Measurements from ENCODE around the gene ABLIM3. TPM values are rescaled to one million over a fixed set of nuclear protein-coding genes. Genes with fewer than 3 reads are reported as not detected.

The ABLIM3 gene
- total RNA-seq, 1 experiment from 2014 or later, result 14.3 TPM

GRCh38 chr5:149235841-149236240 is 94.5 kb downstream of the ABLIM3 start:
- Histone ChIP-seq H3K4me1 (ENCODE audit: control insufficient read depth in 1 of 2, insufficient read depth in 2 of 2, low read length in 2 of 2) (no peaks in the 10 kb centered on the region), H3K27ac (ENCODE audit: low read depth, low read length) (no peak overlapping the region), H3K4me2 (ENCODE audit: low read length) (no peak overlapping the region), H3K9me3 (ENCODE audit: control insufficient read depth in 1 of 2, insufficient read depth in 1 of 2, low read depth in 1 of 2, low read length in 2 of 2) (no peaks in the 10 kb centered on the region), H4K20me1 (ENCODE audit: insufficient read depth) (no peaks in the 10 kb centered on the region), H3K9me2 (ENCODE audit: insufficient read depth) (no peaks in the 10 kb centered on the region), H3K79me2 (ENCODE audit: insufficient read depth, low read length) (no peaks in the 10 kb centered on the region), H2AFZ (ENCODE audit: low read depth, low read length, poor library complexity, severe bottlenecking) (no peak overlapping the region), H3K36me3 (ENCODE audit: control insufficient read depth in 1 of 2, insufficient read depth in 2 of 2, low read length in 2 of 2) (no peaks in the 10 kb centered on the region), H3K4me3 (replicated peaks in 1 of 2; ENCODE audit: low read depth in 1 of 2, low read length in 2 of 2) (no peak overlapping the region), H3K27me3 (ENCODE audit: insufficient read depth, low read length) (no peaks in the 10 kb centered on the region), H3K9ac (ENCODE audit: low read length) (no peak overlapping the region)
- POLR2A ChIA-PET, result no interaction called here
- DNase-seq (ENCODE audit: low read depth, low spot score), result no peak
- BruUV-seq (replicated peaks), result no TSS peak
- RAD21 ChIA-PET (ENCODE audit: low non-redundant PET in 1 of 2, low total read pairs in 2 of 2, uncharacterized antibody in 2 of 2, unreplicated experiment in 2 of 2), result no interaction called here
- intact Hi-C loops (cut with micrococcal nuclease), result no loop called here
- TF ChIP-seq EZH2phosphoT487 (IDR thresholded peaks at IDR 0.05; ENCODE audit: borderline replicate concordance) (no peak), EGR1 (IDR thresholded peaks at IDR 0.05; ENCODE audit: low read depth) (no peak), YY1 (IDR thresholded peaks at IDR 0.05; ENCODE audit: extremely low read depth, insufficient replicate concordance, low read depth, low read length) (no peak), ELF1 (IDR thresholded peaks at IDR 0.05; ENCODE audit: borderline replicate concordance, low read depth) (no peak), EZH2 (IDR thresholded peaks at IDR 0.05) (no peak)
- TF ChIP-seq, protein P1, sequence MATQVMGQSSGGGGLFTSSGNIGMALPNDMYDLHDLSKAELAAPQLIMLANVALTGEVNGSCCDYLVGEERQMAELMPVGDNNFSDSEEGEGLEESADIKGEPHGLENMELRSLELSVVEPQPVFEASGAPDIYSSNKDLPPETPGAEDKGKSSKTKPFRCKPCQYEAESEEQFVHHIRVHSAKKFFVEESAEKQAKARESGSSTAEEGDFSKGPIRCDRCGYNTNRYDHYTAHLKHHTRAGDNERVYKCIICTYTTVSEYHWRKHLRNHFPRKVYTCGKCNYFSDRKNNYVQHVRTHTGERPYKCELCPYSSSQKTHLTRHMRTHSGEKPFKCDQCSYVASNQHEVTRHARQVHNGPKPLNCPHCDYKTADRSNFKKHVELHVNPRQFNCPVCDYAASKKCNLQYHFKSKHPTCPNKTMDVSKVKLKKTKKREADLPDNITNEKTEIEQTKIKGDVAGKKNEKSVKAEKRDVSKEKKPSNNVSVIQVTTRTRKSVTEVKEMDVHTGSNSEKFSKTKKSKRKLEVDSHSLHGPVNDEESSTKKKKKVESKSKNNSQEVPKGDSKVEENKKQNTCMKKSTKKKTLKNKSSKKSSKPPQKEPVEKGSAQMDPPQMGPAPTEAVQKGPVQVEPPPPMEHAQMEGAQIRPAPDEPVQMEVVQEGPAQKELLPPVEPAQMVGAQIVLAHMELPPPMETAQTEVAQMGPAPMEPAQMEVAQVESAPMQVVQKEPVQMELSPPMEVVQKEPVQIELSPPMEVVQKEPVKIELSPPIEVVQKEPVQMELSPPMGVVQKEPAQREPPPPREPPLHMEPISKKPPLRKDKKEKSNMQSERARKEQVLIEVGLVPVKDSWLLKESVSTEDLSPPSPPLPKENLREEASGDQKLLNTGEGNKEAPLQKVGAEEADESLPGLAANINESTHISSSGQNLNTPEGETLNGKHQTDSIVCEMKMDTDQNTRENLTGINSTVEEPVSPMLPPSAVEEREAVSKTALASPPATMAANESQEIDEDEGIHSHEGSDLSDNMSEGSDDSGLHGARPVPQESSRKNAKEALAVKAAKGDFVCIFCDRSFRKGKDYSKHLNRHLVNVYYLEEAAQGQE (IDR thresholded peaks at IDR 0.05; ENCODE audit: low read depth), result no peak
- TF ChIP-seq, protein P2, sequence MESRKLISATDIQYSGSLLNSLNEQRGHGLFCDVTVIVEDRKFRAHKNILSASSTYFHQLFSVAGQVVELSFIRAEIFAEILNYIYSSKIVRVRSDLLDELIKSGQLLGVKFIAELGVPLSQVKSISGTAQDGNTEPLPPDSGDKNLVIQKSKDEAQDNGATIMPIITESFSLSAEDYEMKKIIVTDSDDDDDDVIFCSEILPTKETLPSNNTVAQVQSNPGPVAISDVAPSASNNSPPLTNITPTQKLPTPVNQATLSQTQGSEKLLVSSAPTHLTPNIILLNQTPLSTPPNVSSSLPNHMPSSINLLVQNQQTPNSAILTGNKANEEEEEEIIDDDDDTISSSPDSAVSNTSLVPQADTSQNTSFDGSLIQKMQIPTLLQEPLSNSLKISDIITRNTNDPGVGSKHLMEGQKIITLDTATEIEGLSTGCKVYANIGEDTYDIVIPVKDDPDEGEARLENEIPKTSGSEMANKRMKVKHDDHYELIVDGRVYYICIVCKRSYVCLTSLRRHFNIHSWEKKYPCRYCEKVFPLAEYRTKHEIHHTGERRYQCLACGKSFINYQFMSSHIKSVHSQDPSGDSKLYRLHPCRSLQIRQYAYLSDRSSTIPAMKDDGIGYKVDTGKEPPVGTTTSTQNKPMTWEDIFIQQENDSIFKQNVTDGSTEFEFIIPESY (IDR thresholded peaks at IDR 0.05; ENCODE audit: extremely low read depth, insufficient replicate concordance, low read length), result no peak
- CTCF ChIA-PET, result no interaction called here
- ATAC-seq, result no peak

Measured in HCT116 (cell line).